ENCODE measurements around the gene GSG1. TPM values are rescaled to one million over a fixed set of nuclear protein-coding genes. Genes with fewer than 3 reads are reported as not detected.

GSG1 gene
- total RNA-seq, 1 experiment from 2014 or later = 0.22 TPM

DNA sequence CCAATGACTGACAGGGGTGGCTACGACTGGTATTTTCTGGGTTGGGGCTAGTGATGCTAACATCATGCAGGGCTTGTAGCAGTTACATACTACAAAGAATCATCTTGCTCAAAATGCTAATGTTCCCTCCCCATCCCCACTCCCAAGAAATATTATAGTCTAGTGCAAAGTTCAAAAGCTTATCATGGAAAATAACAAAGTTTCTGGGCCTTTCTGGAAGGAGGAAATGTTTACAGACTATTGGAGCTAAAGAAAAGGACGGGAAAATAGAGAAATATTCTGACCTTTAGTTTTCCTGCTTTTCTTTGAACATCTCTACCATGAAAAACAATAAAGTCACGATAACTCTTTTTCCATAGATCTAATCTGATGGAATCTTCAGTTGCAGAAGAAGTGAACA, 23.2 kb downstream of the GSG1 start:
- peaks cover 46 to 63% (median 57%) of the 10 kb centered on the region in 3 experiments for H3K36me3 Mint-ChIP-seq (ENCODE audit: insufficient read depth in 1 of 3, low read depth in 3 of 3)

More for the DNA sequence above, 23.2 kb downstream of the GSG1 start:
- no peaks in the 10 kb centered on the region for H3K9me3 ChIP-seq (ENCODE audit: control insufficient read depth, low read depth, low read length)
- no peak for DNase-seq
- H3K27ac Mint-ChIP-seq = no peak overlapping the region; a peak in 1 of 7 replicates
- no peak overlapping the region for H3K9ac ChIP-seq (ENCODE audit: extremely low read depth, insufficient read length, low read length)
- H3K79me2 ChIP-seq (ENCODE audit: insufficient read depth, low read length) = no peaks in the 10 kb centered on the region
- H3T11ph ChIP-seq (ENCODE audit: low read length) = no peak overlapping the region
- H3K56ac ChIP-seq (ENCODE audit: insufficient read length, low read depth, low read length) = no peak overlapping the region
- H2BK20ac ChIP-seq (ENCODE audit: low read depth, low read length, poor library complexity, severe bottlenecking) = no peak overlapping the region
- no peaks in the 10 kb centered on the region; the same call in 1 of the 2 replicates for H3K4me1 ChIP-seq (ENCODE audit: insufficient read depth, low read length)
- H3K27me3 ChIP-seq (ENCODE audit: insufficient read depth, low read length) = no peaks in the 10 kb centered on the region
- no peak overlapping the region for H3K27ac ChIP-seq (ENCODE audit: insufficient read length, low read depth, low read length)
- no peak overlapping the region for H2BK15ac ChIP-seq (ENCODE audit: low read depth, low read length)
- no peaks in the 10 kb centered on the region for H3K27me3 Mint-ChIP-seq (ENCODE audit: low read depth)
- H3K14ac ChIP-seq (ENCODE audit: insufficient read depth, low read length) = no peak overlapping the region
- H2AFZ ChIP-seq (ENCODE audit: low read length) = no peak overlapping the region
- H4K91ac ChIP-seq (ENCODE audit: insufficient read length, low read depth, low read length) = no peak overlapping the region
- peaks cover 10 to 13% of the 10 kb centered on the region in 2 experiments for H3K4me1 Mint-ChIP-seq
- H3K18ac ChIP-seq (ENCODE audit: insufficient read length, low read depth, low read length) = no peak overlapping the region
- peaks cover 0 to 3% of the 10 kb centered on the region in 2 experiments; a peak in 1 of 5 replicates for H3K9me3 Mint-ChIP-seq
- H3K4ac ChIP-seq (ENCODE audit: low read depth, low read length) = no peak overlapping the region
- no peaks in the 10 kb centered on the region for H4K20me1 ChIP-seq (ENCODE audit: control insufficient read depth, insufficient read depth, insufficient read length)
- H4K5ac ChIP-seq (ENCODE audit: insufficient read length, low read depth, low read length) = no peak overlapping the region
- TF ChIP-seq, protein P1, sequence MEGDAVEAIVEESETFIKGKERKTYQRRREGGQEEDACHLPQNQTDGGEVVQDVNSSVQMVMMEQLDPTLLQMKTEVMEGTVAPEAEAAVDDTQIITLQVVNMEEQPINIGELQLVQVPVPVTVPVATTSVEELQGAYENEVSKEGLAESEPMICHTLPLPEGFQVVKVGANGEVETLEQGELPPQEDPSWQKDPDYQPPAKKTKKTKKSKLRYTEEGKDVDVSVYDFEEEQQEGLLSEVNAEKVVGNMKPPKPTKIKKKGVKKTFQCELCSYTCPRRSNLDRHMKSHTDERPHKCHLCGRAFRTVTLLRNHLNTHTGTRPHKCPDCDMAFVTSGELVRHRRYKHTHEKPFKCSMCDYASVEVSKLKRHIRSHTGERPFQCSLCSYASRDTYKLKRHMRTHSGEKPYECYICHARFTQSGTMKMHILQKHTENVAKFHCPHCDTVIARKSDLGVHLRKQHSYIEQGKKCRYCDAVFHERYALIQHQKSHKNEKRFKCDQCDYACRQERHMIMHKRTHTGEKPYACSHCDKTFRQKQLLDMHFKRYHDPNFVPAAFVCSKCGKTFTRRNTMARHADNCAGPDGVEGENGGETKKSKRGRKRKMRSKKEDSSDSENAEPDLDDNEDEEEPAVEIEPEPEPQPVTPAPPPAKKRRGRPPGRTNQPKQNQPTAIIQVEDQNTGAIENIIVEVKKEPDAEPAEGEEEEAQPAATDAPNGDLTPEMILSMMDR (conservative IDR thresholded peaks at IDR 0.05) = no peak
- H2BK12ac ChIP-seq (ENCODE audit: insufficient read length, low read depth, low read length) = no peak overlapping the region
- no peak overlapping the region for H3K23ac ChIP-seq (ENCODE audit: insufficient read length, low read depth, low read length)
- H4K8ac ChIP-seq (replicated peaks; ENCODE audit: insufficient read length, low read depth, low read length) = no peak overlapping the region
- H3K4me2 ChIP-seq (ENCODE audit: insufficient read depth, insufficient read length, low read length) = no peak overlapping the region
- H2BK120ac ChIP-seq (ENCODE audit: low read depth, low read length, poor library complexity, severe bottlenecking) = no peak overlapping the region
- no peaks in the 10 kb centered on the region for H3K79me1 ChIP-seq (ENCODE audit: insufficient read depth, low read depth, low read length, poor library complexity, severe bottlenecking)
- H3K4me3 Mint-ChIP-seq = no peak overlapping the region
- no peak overlapping the region for H2BK5ac ChIP-seq (ENCODE audit: insufficient read length, low read length)
- no peaks in the 10 kb centered on the region for H3K23me2 ChIP-seq (ENCODE audit: insufficient read length, low read depth, low read length, poor library complexity, severe bottlenecking)
- no peak overlapping the region for H2AK5ac ChIP-seq (ENCODE audit: insufficient read length, low read length)
- no CpG with 5 or more reads among the region's 3 CpGs for WGBS (ENCODE audit: extremely low coverage, insufficient read length, low lambda C conversion rate)
